Lower lobe of right lung (tissue), 2 donors: ENCODE measurements around the gene ENO4. TPM values are rescaled to one million over a fixed set of nuclear protein-coding genes. Genes with fewer than 3 reads are reported as not detected.

Source experiments
- ATAC-seq, 2 donors: fragments of 200-7000 bp; cut with Tn5 transposase; one replicate each; pipeline ENCODE4 v1.9.1; 2020 to 2022; ENCODE audit warnings: mild to moderate bottlenecking in 2 of 2, moderate library complexity in 2 of 2
- DNase-seq: peaks from one replicate; pipeline ENCODE4 v3.0.0-alpha.2; 2020
- H3K27ac ChIP-seq: fragments of 200-600 bp; one replicate; pipeline ENCODE4 v1.8.0; 2022
- H3K27me3 ChIP-seq: fragments of 200-600 bp; one replicate; pipeline ENCODE4 v1.8.0; 2022; ENCODE audit warnings: low read depth
- H3K36me3 ChIP-seq: fragments of 200-600 bp; one replicate; pipeline ENCODE4 v1.8.0; 2022; ENCODE audit warnings: mild to moderate bottlenecking
- H3K4me1 ChIP-seq: fragments of 200-600 bp; one replicate; pipeline ENCODE4 v1.8.0; 2022
- H3K4me3 ChIP-seq: fragments of 200-600 bp; one replicate; pipeline ENCODE4 v1.8.0; 2022; ENCODE audit warnings: mild to moderate bottlenecking
- H3K9me3 ChIP-seq: fragments of 200-600 bp; one replicate; pipeline ENCODE4 v1.8.0; 2022
- CTCF ChIP-seq: fragments of 200-600 bp; IDR thresholded peaks from one replicate; pipeline ENCODE4 v1.8.0; 2022; ENCODE audit warnings: antibody characterized with exemption, mild to moderate bottlenecking
- intact Hi-C: fragments of 100-400 bp; cut with DNase I; formaldehyde crosslinking; loops from one replicate; pipeline ENCODE4 v1.11.0; 2022
- total RNA-seq: library from RNA; stranded (reverse); fragmentation: NEBNext Ultra II Directional; extraction: Animal tissue kit (Norgen Biotek cat#: 25700); gene quantifications from one replicate; pipeline ENCODE4 v1.2.1, GENCODE V29; 2021
- donor health status: DM: no; HTN: yes; CAD: no; lungs with severe emphysema.

Gene ENO4
- total RNA-seq, 1 donor from 2014 or later, result 1.9 TPM

- ATAC-seq, result no peak
- intact Hi-C loops, result no loop called here
Measured at GRCh38 chr10:116905845-116906210, 56.5 kb downstream of the ENO4 start.

GRCh38 chr10:116907245-116907987, 58.1 kb downstream of the ENO4 start:
- Histone ChIP-seq H3K4me3 (no peak overlapping the region), H3K27me3 (no peaks in the 10 kb centered on the region), H3K9me3 (no peaks in the 10 kb centered on the region), H3K36me3 (peaks cover 16% of the 10 kb centered on the region), H3K4me1 (no peaks in the 10 kb centered on the region), H3K27ac (no peak overlapping the region)
- DNase-seq (no peak), ATAC-seq (no peak)
- intact Hi-C loops, result no loop called here
- TF ChIP-seq CTCF, result no peak

More at GRCh38 chr10:116905845-116906210, 56.5 kb downstream of the ENO4 start:
- no peaks in the 10 kb centered on the region for H3K4me1 ChIP-seq
- no peak overlapping the region for H3K4me3 ChIP-seq
- peaks cover 29% of the 10 kb centered on the region for H3K36me3 ChIP-seq
- no peaks in the 10 kb centered on the region for H3K9me3 ChIP-seq
- DNase-seq, result no peak
- no peak overlapping the region for H3K27ac ChIP-seq
- H3K27me3 ChIP-seq, result no peaks in the 10 kb centered on the region
- TF ChIP-seq CTCF, result no peak

GRCh38 chr10:116909307-116909706, 60.0 kb downstream of the ENO4 start:
- H3K4me3 ChIP-seq, result no peak overlapping the region
- no peak for DNase-seq
- H3K9me3 ChIP-seq, result no peaks in the 10 kb centered on the region
- intact Hi-C loops, result no loop called here
- no peak for TF ChIP-seq CTCF
- H3K27me3 ChIP-seq, result no peaks in the 10 kb centered on the region
- no peak overlapping the region for H3K27ac ChIP-seq
- H3K36me3 ChIP-seq, result peaks cover 22% of the 10 kb centered on the region
- H3K4me1 ChIP-seq, result no peaks in the 10 kb centered on the region
- ATAC-seq, result no peak

GRCh38 chr10:116910910-116911309, 61.6 kb downstream of the ENO4 start:
- Histone ChIP-seq H3K36me3 (peaks cover 17% of the 10 kb centered on the region), H3K27ac (no peak overlapping the region), H3K4me3 (no peak overlapping the region), H3K9me3 (no peaks in the 10 kb centered on the region), H3K27me3 (no peaks in the 10 kb centered on the region), H3K4me1 (no peaks in the 10 kb centered on the region)
- no peak for DNase-seq
- TF ChIP-seq CTCF, result no peak
- ATAC-seq, result no peak
- intact Hi-C loops, result no loop called here

- no peak for TF ChIP-seq CTCF
- H3K4me1 ChIP-seq, result no peaks in the 10 kb centered on the region
- peaks cover 6% of the 10 kb centered on the region for H3K36me3 ChIP-seq
- H3K27ac ChIP-seq, result no peak overlapping the region
- ATAC-seq (no peak), DNase-seq (no peak)
- no peak overlapping the region for H3K4me3 ChIP-seq
- no peaks in the 10 kb centered on the region for H3K9me3 ChIP-seq
- intact Hi-C loops, result no loop called here
- no peaks in the 10 kb centered on the region for H3K27me3 ChIP-seq
Measured at GRCh38 chr10:116912162-116912561, 62.9 kb downstream of the ENO4 start.
